K562 (cell line): Measurements from ENCODE around the gene BCL10. TPM values are rescaled to one million over a fixed set of nuclear protein-coding genes. Genes with fewer than 3 reads are reported as not detected.
A peak's percentile ranks its signal among the peaks of the same experiment; 100 is the strongest.

ENCODE experiments used
- DLX4 ChIP-seq: fragments of 250-450 bp; sonication (Bioruptor Pico); IDR thresholded peaks from 2 replicates; pipeline ENCODE4 v1.6.1; 2021; ENCODE audit warnings: mild to moderate bottlenecking
- DPF2 ChIP-seq: fragments of 450-650 bp; IDR thresholded peaks from 2 replicates; pipeline ENCODE4 v1.6.1; 2016
- ETV6 ChIP-seq, 3 experiments: fragments of 150-350 bp in 1 of 3; sonication (generic) in 1 of 3; formaldehyde crosslinking in 1 of 3; IDR thresholded peaks; 2 replicates each; pipeline versions ENCODE4 v1.6.1 to v1.8.0; 2014 to 2022; ENCODE audit warnings: borderline replicate concordance in 2 of 3, low read depth in 2 of 3, antibody characterized with exemption in 1 of 3, low read length in 1 of 3, mild to moderate bottlenecking in 1 of 3, missing genetic modification reagents in 1 of 3
- HIVEP1 ChIP-seq: fragments of 250-450 bp; sonication (Bioruptor Pico); IDR thresholded peaks from 2 replicates; pipeline ENCODE4 v1.4.0; 2020; ENCODE audit warnings: mild to moderate bottlenecking
- HNRNPUL1 ChIP-seq: fragments of 200-400 bp; formaldehyde crosslinking; IDR thresholded peaks from 2 replicates; pipeline ENCODE4 v1.6.1; 2017; ENCODE audit warnings: low read length
- L3MBTL2 ChIP-seq: fragments of 450-650 bp; IDR thresholded peaks from 2 replicates; pipeline ENCODE4 v1.6.1; 2016; ENCODE audit warnings: mild to moderate bottlenecking, moderate library complexity
- MEF2D ChIP-seq: conservative IDR thresholded peaks from 2 replicates; pipeline ENCODE4 v1.6.1; 2016; ENCODE audit warnings: low read depth, missing genetic modification characterization, missing compliant biosample characterization
- NCOA1 ChIP-seq: fragments of 450-650 bp; IDR thresholded peaks from 2 replicates; pipeline ENCODE4 v1.6.1; 2016; ENCODE audit warnings: low read depth
- NFIC ChIP-seq: fragments of 450-650 bp; IDR thresholded peaks from 2 replicates; pipeline ENCODE4 v1.6.1; 2017; ENCODE audit warnings: mild to moderate bottlenecking, inconsistent platforms
- SP1 ChIP-seq: sonication (generic); formaldehyde crosslinking; IDR thresholded peaks from 2 replicates; pipeline ENCODE4 v1.8.1; 2022; ENCODE audit warnings: mild to moderate bottlenecking, missing genetic modification reagents
- ZBTB43 ChIP-seq: sonication (generic); formaldehyde crosslinking; IDR thresholded peaks from 2 replicates; pipeline ENCODE4 v1.8.0; 2023; ENCODE audit warnings: mild to moderate bottlenecking, missing genetic modification reagents
- ZFX ChIP-seq: sonication (generic); formaldehyde crosslinking; IDR thresholded peaks from 2 replicates; pipeline ENCODE4 v1.8.0; 2022; ENCODE audit warnings: mild to moderate bottlenecking, missing genetic modification reagents, moderate library complexity
- ZNF408 ChIP-seq: fragments of 250-450 bp; sonication (Bioruptor Pico); IDR thresholded peaks from 2 replicates; pipeline ENCODE4 v1.4.0; 2020; ENCODE audit warnings: low read depth, mild to moderate bottlenecking, moderate library complexity
- ZNF444 ChIP-seq: fragments of 250-450 bp; sonication (Bioruptor Pico); IDR thresholded peaks from 2 replicates; pipeline ENCODE4 v1.4.0; 2020; ENCODE audit warnings: mild to moderate bottlenecking, moderate library complexity
- polyA plus RNA-seq, 8 experiments: library from polyadenylated mRNA; depleted of rRNA in 4 of 8; stranded (reverse) in 5 of 8; unstranded in 3 of 8; fragments of >200 nt; fragmentation: Nextera tagmentation in 2 of 8; fragmentation: Illumina TruSeq in 1 of 8; extraction: Ambion mirVana in 2 of 8; extraction: Trizol in 1 of 8; gene quantifications; 2 replicates each; pipeline versions ENCODE4 v1.2.1 to v1.2.3, GENCODE V29; 2011 to 2014; ENCODE audit warnings: inconsistent platforms in 1 of 8, missing spikeins in 1 of 8
- total RNA-seq, 7 experiments: library from RNA; depleted of rRNA in 6 of 7; stranded (reverse); fragments of >200 nt in 6 of 7; fragmentation: Illumina TruSeq in 2 of 7; extraction: Trizol in 2 of 7; gene quantifications; 2 replicates each; pipeline versions ENCODE4 v1.2.1 to v1.2.3, GENCODE V29; 2011 to 2021; ENCODE audit warnings: low replicate concordance in 1 of 7
- TF ChIP-seq, protein P1 (sequence below): fragments of 200-800 bp; sonication (Bioruptor generic); IDR thresholded peaks from 2 replicates; pipeline ENCODE4 v1.6.1; 2017; ENCODE audit warnings: missing genetic modification characterization, missing compliant biosample characterization
- TF ChIP-seq, protein P2 (sequence below): fragments of 450-650 bp; IDR thresholded peaks from 2 replicates; pipeline ENCODE4 v1.6.1; 2016; ENCODE audit warnings: low read depth, mild to moderate bottlenecking, moderate library complexity
- TF ChIP-seq, protein P3 (sequence below): fragments of 450-650 bp; IDR thresholded peaks from 2 replicates; pipeline ENCODE4 v1.6.1; 2018; ENCODE audit not compliant: partially characterized antibody
- TF ChIP-seq, protein P4 (sequence below): fragments of 250-450 bp; sonication (Bioruptor Pico); IDR thresholded peaks from 2 replicates; pipeline ENCODE4 v1.5.0; 2020; ENCODE audit warnings: mild to moderate bottlenecking

The BCL10 gene
- total and polyA plus RNA-seq, 9 of the 15 experiments (the other 6 are each of a cell fraction or from before 2014, with no cell fraction given): 8.0 to 19.4 (median 12.3) TPM

- TF ChIP-seq L3MBTL2 (peak; percentile 39; the same call in 1 of the 2 replicates), NFIC (peak; percentile 97), DLX4 (CRISPR knock-in tag) (no peak), ZNF444 (CRISPR knock-in tag) (0 out of 2 replicates have a peak, but pooled peaks have one; percentile 37), NCOA1 (peak; percentile 95), ZBTB43 (CRISPR knock-in tag) (no peak), ZNF408 (CRISPR knock-in tag) (no peak), DPF2 (peak; percentile 99), ZFX (peak; percentile 85), HIVEP1 (CRISPR knock-in tag) (no peak), SP1 (peak; percentile 52; the same call in 1 of the 2 replicates), ETV6 (IDR thresholded peaks at IDR 0.05; ENCODE audit: borderline replicate concordance in 1 of 2, low read depth in 2 of 2, low read length in 1 of 2) (0 out of 4 replicates have a peak, but pooled peaks of 1 of the 2 experiments have one; percentile 50), ETV6 (CRISPR knock-in tag; IDR thresholded peaks at IDR 0.05; ENCODE audit: borderline replicate concordance) (no peak), HNRNPUL1 (no peak), MEF2D (tag) (peak; percentile 83)
- TF ChIP-seq, protein P1, sequence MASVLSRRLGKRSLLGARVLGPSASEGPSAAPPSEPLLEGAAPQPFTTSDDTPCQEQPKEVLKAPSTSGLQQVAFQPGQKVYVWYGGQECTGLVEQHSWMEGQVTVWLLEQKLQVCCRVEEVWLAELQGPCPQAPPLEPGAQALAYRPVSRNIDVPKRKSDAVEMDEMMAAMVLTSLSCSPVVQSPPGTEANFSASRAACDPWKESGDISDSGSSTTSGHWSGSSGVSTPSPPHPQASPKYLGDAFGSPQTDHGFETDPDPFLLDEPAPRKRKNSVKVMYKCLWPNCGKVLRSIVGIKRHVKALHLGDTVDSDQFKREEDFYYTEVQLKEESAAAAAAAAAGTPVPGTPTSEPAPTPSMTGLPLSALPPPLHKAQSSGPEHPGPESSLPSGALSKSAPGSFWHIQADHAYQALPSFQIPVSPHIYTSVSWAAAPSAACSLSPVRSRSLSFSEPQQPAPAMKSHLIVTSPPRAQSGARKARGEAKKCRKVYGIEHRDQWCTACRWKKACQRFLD: peak; percentile 91
- TF ChIP-seq, protein P2, sequence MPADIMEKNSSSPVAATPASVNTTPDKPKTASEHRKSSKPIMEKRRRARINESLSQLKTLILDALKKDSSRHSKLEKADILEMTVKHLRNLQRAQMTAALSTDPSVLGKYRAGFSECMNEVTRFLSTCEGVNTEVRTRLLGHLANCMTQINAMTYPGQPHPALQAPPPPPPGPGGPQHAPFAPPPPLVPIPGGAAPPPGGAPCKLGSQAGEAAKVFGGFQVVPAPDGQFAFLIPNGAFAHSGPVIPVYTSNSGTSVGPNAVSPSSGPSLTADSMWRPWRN: peak; percentile 92
- TF ChIP-seq, protein P3, sequence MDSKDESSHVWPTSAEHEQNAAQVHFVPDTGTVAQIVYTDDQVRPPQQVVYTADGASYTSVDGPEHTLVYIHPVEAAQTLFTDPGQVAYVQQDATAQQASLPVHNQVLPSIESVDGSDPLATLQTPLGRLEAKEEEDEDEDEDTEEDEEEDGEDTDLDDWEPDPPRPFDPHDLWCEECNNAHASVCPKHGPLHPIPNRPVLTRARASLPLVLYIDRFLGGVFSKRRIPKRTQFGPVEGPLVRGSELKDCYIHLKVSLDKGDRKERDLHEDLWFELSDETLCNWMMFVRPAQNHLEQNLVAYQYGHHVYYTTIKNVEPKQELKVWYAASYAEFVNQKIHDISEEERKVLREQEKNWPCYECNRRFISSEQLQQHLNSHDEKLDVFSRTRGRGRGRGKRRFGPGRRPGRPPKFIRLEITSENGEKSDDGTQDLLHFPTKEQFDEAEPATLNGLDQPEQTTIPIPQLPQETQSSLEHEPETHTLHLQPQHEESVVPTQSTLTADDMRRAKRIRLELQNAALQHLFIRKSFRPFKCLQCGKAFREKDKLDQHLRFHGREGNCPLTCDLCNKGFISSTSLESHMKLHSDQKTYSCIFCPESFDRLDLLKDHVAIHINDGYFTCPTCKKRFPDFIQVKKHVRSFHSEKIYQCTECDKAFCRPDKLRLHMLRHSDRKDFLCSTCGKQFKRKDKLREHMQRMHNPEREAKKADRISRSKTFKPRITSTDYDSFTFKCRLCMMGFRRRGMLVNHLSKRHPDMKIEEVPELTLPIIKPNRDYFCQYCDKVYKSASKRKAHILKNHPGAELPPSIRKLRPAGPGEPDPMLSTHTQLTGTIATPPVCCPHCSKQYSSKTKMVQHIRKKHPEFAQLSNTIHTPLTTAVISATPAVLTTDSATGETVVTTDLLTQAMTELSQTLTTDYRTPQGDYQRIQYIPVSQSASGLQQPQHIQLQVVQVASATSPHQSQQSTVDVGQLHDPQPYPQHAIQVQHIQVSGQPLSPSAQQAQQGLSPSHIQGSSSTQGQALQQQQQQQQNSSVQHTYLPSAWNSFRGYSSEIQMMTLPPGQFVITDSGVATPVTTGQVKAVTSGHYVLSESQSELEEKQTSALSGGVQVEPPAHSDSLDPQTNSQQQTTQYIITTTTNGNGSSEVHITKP: no peak
- TF ChIP-seq, protein P4, sequence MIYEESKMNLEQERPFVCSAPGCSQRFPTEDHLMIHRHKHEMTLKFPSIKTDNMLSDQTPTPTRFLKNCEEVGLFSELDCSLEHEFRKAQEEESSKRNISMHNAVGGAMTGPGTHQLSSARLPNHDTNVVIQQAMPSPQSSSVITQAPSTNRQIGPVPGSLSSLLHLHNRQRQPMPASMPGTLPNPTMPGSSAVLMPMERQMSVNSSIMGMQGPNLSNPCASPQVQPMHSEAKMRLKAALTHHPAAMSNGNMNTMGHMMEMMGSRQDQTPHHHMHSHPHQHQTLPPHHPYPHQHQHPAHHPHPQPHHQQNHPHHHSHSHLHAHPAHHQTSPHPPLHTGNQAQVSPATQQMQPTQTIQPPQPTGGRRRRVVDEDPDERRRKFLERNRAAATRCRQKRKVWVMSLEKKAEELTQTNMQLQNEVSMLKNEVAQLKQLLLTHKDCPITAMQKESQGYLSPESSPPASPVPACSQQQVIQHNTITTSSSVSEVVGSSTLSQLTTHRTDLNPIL: no peak
These were observed 51.5 kb downstream of the BCL10 start (continued) for GRCh38 chr1:85224734-85225623.
